H9 (cell line): ENCODE measurements around the gene STMN3. TPM values are rescaled to one million over a fixed set of nuclear protein-coding genes. Genes with fewer than 3 reads are reported as not detected.

ENCODE experiments used
- DNase-seq: peaks from one replicate; pipeline ENCODE4 v3.0.0-alpha.2; 2017
- H2AFZ ChIP-seq: one replicate; pipeline ENCODE4 v1.6.1; 2013; ENCODE audit warnings: mild to moderate bottlenecking, low read length, control low read depth, moderate library complexity
- H2AK5ac ChIP-seq: 2 replicates; pipeline ENCODE4 v1.6.1; 2013; ENCODE audit warnings: low read length, control low read depth, mixed read lengths; ENCODE audit not compliant: insufficient read length
- H2BK120ac ChIP-seq: one replicate; pipeline ENCODE4 v1.6.1; 2013; ENCODE audit warnings: low read depth, mild to moderate bottlenecking, low read length, control low read depth, inconsistent platforms; ENCODE audit not compliant: poor library complexity, severe bottlenecking
- H2BK12ac ChIP-seq: 2 replicates; pipeline ENCODE4 v1.6.1; 2013; ENCODE audit warnings: low read length, control low read depth, mixed read lengths, low read depth; ENCODE audit not compliant: insufficient read length
- H2BK15ac ChIP-seq: 2 replicates; pipeline ENCODE4 v1.6.1; 2013; ENCODE audit warnings: low read depth, low read length, control low read depth
- H2BK20ac ChIP-seq: one replicate; pipeline ENCODE4 v1.6.1; 2013; ENCODE audit warnings: low read depth, mild to moderate bottlenecking, low read length, control low read depth, inconsistent platforms; ENCODE audit not compliant: poor library complexity, severe bottlenecking
- H2BK5ac ChIP-seq: 2 replicates; pipeline ENCODE4 v1.6.1; 2013; ENCODE audit warnings: low read length, control low read depth, mixed read lengths; ENCODE audit not compliant: insufficient read length
- H3K14ac ChIP-seq: 2 replicates; pipeline ENCODE4 v1.6.1; 2013; ENCODE audit warnings: low read length, control low read depth; ENCODE audit not compliant: insufficient read depth
- H3K18ac ChIP-seq: 2 replicates; pipeline ENCODE4 v1.6.1; 2013; ENCODE audit warnings: low read depth, mild to moderate bottlenecking, mixed read lengths, low read length, control low read depth; ENCODE audit not compliant: insufficient read length
- H3K23ac ChIP-seq: 2 replicates; pipeline ENCODE4 v1.6.1; 2013; ENCODE audit warnings: low read length, control low read depth, mixed read lengths, low read depth; ENCODE audit not compliant: insufficient read length
- H3K23me2 ChIP-seq: 2 replicates; pipeline ENCODE4 v1.6.1; 2013; ENCODE audit warnings: low read depth, mild to moderate bottlenecking, mixed read lengths, low read length, control low read depth; ENCODE audit not compliant: insufficient read length, poor library complexity, severe bottlenecking
- H3K27ac ChIP-seq: 2 replicates; pipeline ENCODE4 v1.5.1; 2013; ENCODE audit warnings: low read length, control low read depth, mixed read lengths, low read depth; ENCODE audit not compliant: insufficient read length
- H3K27me3 ChIP-seq: 2 replicates; pipeline ENCODE4 v1.6.1; 2013; ENCODE audit warnings: low read length, control low read depth, inconsistent platforms; ENCODE audit not compliant: insufficient read depth
- H3K4ac ChIP-seq: 2 replicates; pipeline ENCODE4 v1.6.1; 2013; ENCODE audit warnings: low read depth, mild to moderate bottlenecking, control low read depth, inconsistent platforms, low read length, moderate library complexity
- H3K4me1 ChIP-seq: 2 replicates; pipeline ENCODE4 v1.6.1; 2013; ENCODE audit warnings: low read length, control low read depth, inconsistent platforms; ENCODE audit not compliant: insufficient read depth
- H3K4me2 ChIP-seq: 2 replicates; pipeline ENCODE4 v1.6.1; 2013; ENCODE audit warnings: low read length, control low read depth, mixed read lengths; ENCODE audit not compliant: insufficient read length, insufficient read depth
- H3K56ac ChIP-seq: 2 replicates; pipeline ENCODE4 v1.6.1; 2013; ENCODE audit warnings: low read depth, mild to moderate bottlenecking, mixed read lengths, low read length, control low read depth; ENCODE audit not compliant: insufficient read length
- H3K79me1 ChIP-seq: 2 replicates; pipeline ENCODE4 v1.6.1; 2013; ENCODE audit warnings: low read depth, mild to moderate bottlenecking, moderate library complexity, low read length, control low read depth, inconsistent platforms; ENCODE audit not compliant: insufficient read depth, poor library complexity, severe bottlenecking
- H3K79me2 ChIP-seq: 2 replicates; pipeline ENCODE4 v1.6.1; 2013; ENCODE audit warnings: low read length, control low read depth, inconsistent platforms; ENCODE audit not compliant: insufficient read depth
- H3K9ac ChIP-seq: 2 replicates; pipeline ENCODE4 v1.6.1; 2013; ENCODE audit warnings: low read length, control low read depth, mixed read lengths; ENCODE audit not compliant: insufficient read length; ENCODE audit errors: extremely low read depth
- H3K9me3 ChIP-seq: one replicate; pipeline ENCODE4 v1.6.1; 2013; ENCODE audit warnings: low read depth, low read length, inconsistent platforms; ENCODE audit not compliant: control insufficient read depth
- H3T11ph ChIP-seq: one replicate; pipeline ENCODE4 v1.6.1; 2013; ENCODE audit warnings: mild to moderate bottlenecking, low read length, control low read depth, inconsistent platforms
- H4K20me1 ChIP-seq: one replicate; pipeline ENCODE4 v1.6.1; 2013; ENCODE audit not compliant: control insufficient read depth, insufficient read length, insufficient read depth
- H4K5ac ChIP-seq: 2 replicates; pipeline ENCODE4 v1.6.1; 2013; ENCODE audit warnings: low read depth, mild to moderate bottlenecking, mixed read lengths, low read length, control low read depth; ENCODE audit not compliant: insufficient read length
- H4K8ac ChIP-seq: replicated peaks from 2 replicates; pipeline ENCODE4 v1.6.1; 2013; ENCODE audit warnings: low read length, control low read depth, mixed read lengths, low read depth; ENCODE audit not compliant: insufficient read length
- H4K91ac ChIP-seq: 2 replicates; pipeline ENCODE4 v1.6.1; 2013; ENCODE audit warnings: low read depth, mild to moderate bottlenecking, moderate library complexity, mixed read lengths, low read length, control low read depth; ENCODE audit not compliant: insufficient read length
- H3K27ac Mint-ChIP-seq, 3 experiments: 2 replicates in 2 of 3; 3 replicates in 1 of 3; pipeline ENCODE4 v1.8.0; 2020 to 2021; ENCODE audit warnings: mixed read lengths in 3 of 3, mild to moderate bottlenecking in 1 of 3, moderate library complexity in 1 of 3
- H3K27me3 Mint-ChIP-seq: 2 replicates; pipeline ENCODE4 v1.8.0; 2021; ENCODE audit warnings: low read depth, mild to moderate bottlenecking, moderate library complexity, mixed read lengths
- H3K36me3 Mint-ChIP-seq, 3 experiments: 2 replicates in 2 of 3; 3 replicates in 1 of 3; pipeline ENCODE4 v1.8.0; 2020 to 2021; ENCODE audit warnings: low read depth in 3 of 3, mixed read lengths in 3 of 3; ENCODE audit not compliant: insufficient read depth in 1 of 3
- H3K4me1 Mint-ChIP-seq, 2 experiments: 2 replicates each; pipeline ENCODE4 v1.8.0; 2020; ENCODE audit warnings: mixed read lengths in 2 of 2
- H3K4me3 Mint-ChIP-seq, 2 experiments: 2 replicates in 1 of 2; 3 replicates in 1 of 2; pipeline ENCODE4 v1.8.0; 2020 to 2021; ENCODE audit warnings: mild to moderate bottlenecking in 2 of 2, mixed read lengths in 2 of 2, moderate library complexity in 1 of 2
- H3K9me3 Mint-ChIP-seq, 2 experiments: 2 replicates in 1 of 2; 3 replicates in 1 of 2; pipeline ENCODE4 v1.8.0; 2020; ENCODE audit warnings: mild to moderate bottlenecking in 2 of 2, mixed read lengths in 2 of 2, moderate library complexity in 1 of 2
- CTCF ChIP-seq: fragments of 200-600 bp; sonication (generic); conservative IDR thresholded peaks from 3 replicates; pipeline ENCODE4 v1.8.0; 2021; ENCODE audit warnings: antibody characterized with exemption, mild to moderate bottlenecking
- whole genome bisulfite sequencing: extraction: QIAGEN DNeasy Blood & Tissue Kit; methylation state at CpG from one replicate; pipeline ENCODE4 v1.1.7; 2013; ENCODE audit warnings: missing lambda C conversion rate, low lambda C conversion rate, mixed read lengths; ENCODE audit not compliant: insufficient read length; ENCODE audit errors: extremely low coverage; 5-methylcytosine and 5-hydroxymethylcytosine counted together
- total RNA-seq: library from RNA; stranded (reverse); gene quantifications from 2 replicates; pipeline ENCODE4 v1.2.1, GENCODE V29; 2021

STMN3 gene
- total RNA-seq, 1 experiment from 2014 or later = 54.0 TPM

GRCh38 chr20:63619086-63619485 lies 34.1 kb downstream of the STMN3 start:
- H3K79me2 ChIP-seq = peaks cover 3% of the 10 kb centered on the region; the same call in 1 of the 2 replicates
- no CpG with 5 or more reads among the region's 16 CpGs for WGBS

More at GRCh38 chr20:63619086-63619485, 34.1 kb downstream of the STMN3 start:
- Histone ChIP-seq H2BK5ac (no peak overlapping the region), H3T11ph (no peak overlapping the region), H3K79me1 (peaks cover 4% of the 10 kb centered on the region), H4K8ac (no peak overlapping the region), H2BK12ac (no peak overlapping the region), H3K4ac (no peak overlapping the region), H3K9me3 (peaks cover 13% of the 10 kb centered on the region), H3K4me1 (no peaks in the 10 kb centered on the region), H2AFZ (no peak overlapping the region), H3K27me3 (no peaks in the 10 kb centered on the region), H4K20me1 (no peaks in the 10 kb centered on the region), H3K23me2 (no peaks in the 10 kb centered on the region), H2BK120ac (no peak overlapping the region), H4K5ac (no peak overlapping the region), H3K23ac (no peak overlapping the region), H3K27ac (no peak overlapping the region), H3K18ac (no peak overlapping the region), H3K4me2 (no peak overlapping the region), H2BK20ac (no peak overlapping the region), H3K56ac (no peak overlapping the region), H2AK5ac (no peak overlapping the region), H4K91ac (no peak overlapping the region), H3K9ac (no peak overlapping the region), H3K14ac (no peak overlapping the region), H2BK15ac (no peak overlapping the region)
- Mint-ChIP-seq H3K9me3 (peaks cover 17 to 19% of the 10 kb centered on the region in 2 experiments), H3K27ac (no peak overlapping the region), H3K36me3 (peaks cover 45 to 56% (median 53%) of the 10 kb centered on the region in 3 experiments), H3K4me1 (peaks cover 12 to 14% of the 10 kb centered on the region in 2 experiments), H3K27me3 (no peaks in the 10 kb centered on the region; the same call in 1 of the 2 replicates), H3K4me3 (no peak overlapping the region)
- TF ChIP-seq CTCF = no peak
- no peak for DNase-seq
